ENCODE data around the gene RASD1. TPM values are rescaled to one million over a fixed set of nuclear protein-coding genes. Genes with fewer than 3 reads are reported as not detected.
A peak's percentile ranks its signal among the peaks of the same experiment; 100 is the strongest.

RASD1 gene
- total RNA-seq, 1 donor from 2014 or later, result 5.6 TPM

DNA sequence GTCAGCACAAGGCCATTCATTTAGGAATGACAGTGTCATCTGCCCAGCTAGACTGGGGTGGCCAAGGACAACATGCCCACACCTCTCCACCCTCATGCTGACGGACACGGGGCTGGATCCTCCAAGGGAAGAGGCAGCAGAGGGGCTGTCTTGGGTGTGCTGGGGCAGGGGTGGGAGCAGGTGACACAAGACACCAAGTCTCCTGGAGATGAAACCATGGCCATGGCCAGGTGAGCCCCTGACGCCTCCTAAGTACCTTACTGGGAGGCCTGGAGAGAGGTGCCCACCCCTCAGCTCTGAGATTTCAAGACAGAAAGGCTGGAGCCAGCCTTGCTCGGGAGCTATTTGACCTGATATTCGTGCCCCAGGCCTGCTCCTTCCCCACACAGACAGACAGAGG lies 9.0 kb upstream of the RASD1 start:
- TF ChIP-seq, protein P1, sequence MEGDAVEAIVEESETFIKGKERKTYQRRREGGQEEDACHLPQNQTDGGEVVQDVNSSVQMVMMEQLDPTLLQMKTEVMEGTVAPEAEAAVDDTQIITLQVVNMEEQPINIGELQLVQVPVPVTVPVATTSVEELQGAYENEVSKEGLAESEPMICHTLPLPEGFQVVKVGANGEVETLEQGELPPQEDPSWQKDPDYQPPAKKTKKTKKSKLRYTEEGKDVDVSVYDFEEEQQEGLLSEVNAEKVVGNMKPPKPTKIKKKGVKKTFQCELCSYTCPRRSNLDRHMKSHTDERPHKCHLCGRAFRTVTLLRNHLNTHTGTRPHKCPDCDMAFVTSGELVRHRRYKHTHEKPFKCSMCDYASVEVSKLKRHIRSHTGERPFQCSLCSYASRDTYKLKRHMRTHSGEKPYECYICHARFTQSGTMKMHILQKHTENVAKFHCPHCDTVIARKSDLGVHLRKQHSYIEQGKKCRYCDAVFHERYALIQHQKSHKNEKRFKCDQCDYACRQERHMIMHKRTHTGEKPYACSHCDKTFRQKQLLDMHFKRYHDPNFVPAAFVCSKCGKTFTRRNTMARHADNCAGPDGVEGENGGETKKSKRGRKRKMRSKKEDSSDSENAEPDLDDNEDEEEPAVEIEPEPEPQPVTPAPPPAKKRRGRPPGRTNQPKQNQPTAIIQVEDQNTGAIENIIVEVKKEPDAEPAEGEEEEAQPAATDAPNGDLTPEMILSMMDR (IDR thresholded peaks at IDR 0.05; ENCODE audit: unreplicated experiment), result no peak
- H3K4me1 Mint-ChIP-seq (ENCODE audit: low read depth), result no peaks in the 10 kb centered on the region
- no peak overlapping the region for H3K27ac Mint-ChIP-seq
- no peak for DNase-seq (ENCODE audit: low spot score, unreplicated experiment)
- no peaks in the 10 kb centered on the region for H3K9me3 Mint-ChIP-seq (ENCODE audit: low read depth)
- H3K4me3 Mint-ChIP-seq (ENCODE audit: low read depth), result no peak overlapping the region
- peaks cover 7% of the 10 kb centered on the region for H3K27me3 Mint-ChIP-seq
- H3K36me3 Mint-ChIP-seq (ENCODE audit: insufficient read depth), result no peaks in the 10 kb centered on the region

DNA sequence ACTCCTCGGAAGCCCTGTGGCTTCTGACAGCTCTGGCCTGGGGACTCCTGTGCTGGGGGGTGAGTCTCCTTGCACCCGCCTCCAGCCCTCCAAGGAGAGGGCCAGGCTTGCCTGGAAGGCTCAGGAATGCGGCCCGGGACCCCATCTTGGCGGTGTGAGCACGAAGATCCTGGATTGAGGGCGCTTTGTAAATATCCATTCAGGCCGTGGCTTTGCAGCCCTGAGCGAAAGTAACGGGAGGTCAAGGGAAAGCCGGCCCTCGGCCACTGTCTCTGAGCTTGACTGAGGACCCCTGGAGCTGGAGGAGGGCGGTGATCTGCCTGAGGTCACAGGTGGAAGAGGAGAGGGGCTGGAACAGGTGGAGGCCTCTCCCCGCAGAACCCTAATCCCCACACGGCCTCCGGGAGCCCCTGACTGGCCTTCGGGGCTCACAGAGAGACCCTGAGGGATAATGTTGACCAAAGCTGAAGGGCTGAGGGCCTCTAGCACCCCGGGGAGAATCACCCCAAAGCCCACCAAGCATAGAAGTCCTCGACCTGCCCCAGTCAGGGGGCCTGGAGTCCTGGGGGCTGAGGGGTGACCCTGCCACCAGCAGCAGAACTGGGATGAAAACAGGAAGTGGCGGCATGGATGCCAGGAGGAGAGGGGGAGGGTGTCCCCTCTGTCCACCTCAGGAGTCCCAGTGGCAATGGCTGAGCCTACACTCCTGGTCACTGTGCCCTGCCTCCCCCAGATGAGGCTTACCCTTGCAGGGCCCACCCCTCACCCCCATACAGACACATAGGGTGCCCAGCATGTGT lies 8.3 kb upstream of the RASD1 start:
- Mint-ChIP-seq H3K4me3 (ENCODE audit: low read depth) (no peak overlapping the region), H3K4me1 (ENCODE audit: low read depth) (no peaks in the 10 kb centered on the region), H3K36me3 (ENCODE audit: insufficient read depth) (no peaks in the 10 kb centered on the region), H3K9me3 (ENCODE audit: low read depth) (no peaks in the 10 kb centered on the region), H3K27me3 (peaks cover 7% of the 10 kb centered on the region), H3K27ac (no peak overlapping the region)
- no peak for DNase-seq (ENCODE audit: low spot score, unreplicated experiment)
- TF ChIP-seq, protein P1 (IDR thresholded peaks at IDR 0.05; ENCODE audit: unreplicated experiment), result no peak

DNA sequence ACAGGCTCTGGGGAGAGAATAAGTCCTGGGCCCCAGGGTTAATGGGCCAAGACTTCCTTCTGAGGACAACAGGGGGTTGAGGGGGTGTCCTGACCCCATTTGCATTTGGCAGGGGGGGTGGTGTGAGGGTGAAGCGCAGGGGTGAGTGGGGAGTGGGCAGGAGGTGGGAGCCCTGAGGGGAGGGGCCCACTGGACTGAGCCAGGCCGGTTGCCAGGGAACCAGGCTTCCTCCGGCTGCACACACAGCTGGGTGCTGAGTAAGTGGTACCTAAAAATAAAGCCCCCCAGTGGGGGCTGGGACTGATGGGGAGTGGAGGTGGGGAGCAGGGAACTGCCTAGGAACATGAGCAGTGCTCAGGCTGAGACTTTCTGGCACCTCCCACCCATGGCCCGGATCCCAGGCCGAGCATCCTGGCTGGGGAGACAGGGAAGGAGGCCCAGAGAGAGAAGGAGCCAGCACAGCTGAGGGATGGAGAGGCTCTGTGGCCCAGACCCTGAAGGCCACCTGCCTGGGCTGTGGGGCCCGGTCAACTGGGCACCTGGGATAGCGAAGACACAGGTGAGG lies 7.5 kb upstream of the RASD1 start:
- no peaks in the 10 kb centered on the region for H3K9me3 Mint-ChIP-seq (ENCODE audit: low read depth)
- TF ChIP-seq, protein P1 (IDR thresholded peaks at IDR 0.05; ENCODE audit: unreplicated experiment), result no peak
- H3K4me3 Mint-ChIP-seq (ENCODE audit: low read depth), result no peak overlapping the region
- DNase-seq (ENCODE audit: low spot score, unreplicated experiment), result no peak
- no peaks in the 10 kb centered on the region for H3K4me1 Mint-ChIP-seq (ENCODE audit: low read depth)
- H3K27me3 Mint-ChIP-seq, result peaks cover 11% of the 10 kb centered on the region
- H3K36me3 Mint-ChIP-seq (ENCODE audit: insufficient read depth), result no peaks in the 10 kb centered on the region
- no peak overlapping the region for H3K27ac Mint-ChIP-seq

DNA sequence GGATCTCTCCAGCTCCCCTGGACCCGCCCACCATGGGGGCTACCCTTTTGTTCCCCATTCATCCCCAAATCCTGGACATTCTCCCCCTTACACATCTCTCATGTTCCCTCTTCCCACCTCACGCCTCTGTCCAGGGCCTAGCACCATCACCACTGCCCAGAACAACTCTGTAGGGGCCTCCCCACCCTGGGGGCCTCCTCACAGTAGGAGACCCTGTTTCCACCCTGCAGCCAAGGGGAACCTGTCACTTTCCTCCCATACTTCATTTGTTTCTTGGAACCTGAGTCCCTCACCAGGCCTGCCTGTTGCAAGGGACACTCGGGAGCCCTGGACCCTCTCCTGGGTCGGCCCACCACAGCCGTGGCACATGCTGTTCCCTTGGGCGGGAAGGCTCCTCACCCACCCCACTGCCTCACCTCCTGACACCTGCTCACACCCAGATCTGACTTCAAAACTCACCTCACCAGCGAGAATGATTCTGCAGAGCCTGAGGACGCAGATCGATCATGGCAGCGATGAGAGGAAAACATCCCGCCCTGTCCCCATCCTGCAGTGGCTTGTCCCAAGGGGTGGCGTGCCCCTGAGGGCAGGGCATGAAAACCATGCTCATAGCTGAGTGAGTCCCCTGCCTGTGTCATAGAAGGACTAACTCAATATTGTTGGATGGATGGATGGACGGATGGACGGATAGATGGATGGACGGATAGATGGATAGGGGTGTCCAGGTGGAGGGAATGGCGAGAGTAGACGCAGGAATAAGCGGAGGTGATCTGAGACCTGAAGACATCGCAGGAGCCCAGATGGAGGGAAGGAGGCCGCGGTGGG lies 6.8 kb upstream of the RASD1 start:
- TF ChIP-seq, protein P1 (IDR thresholded peaks at IDR 0.05; ENCODE audit: unreplicated experiment), result no peak
- H3K36me3 Mint-ChIP-seq (ENCODE audit: insufficient read depth), result no peaks in the 10 kb centered on the region
- no peaks in the 10 kb centered on the region for H3K4me1 Mint-ChIP-seq (ENCODE audit: low read depth)
- DNase-seq (ENCODE audit: low spot score, unreplicated experiment), result no peak
- peaks cover 11% of the 10 kb centered on the region for H3K27me3 Mint-ChIP-seq
- no peaks in the 10 kb centered on the region for H3K9me3 Mint-ChIP-seq (ENCODE audit: low read depth)
- no peak overlapping the region for H3K27ac Mint-ChIP-seq
- no peak overlapping the region for H3K4me3 Mint-ChIP-seq (ENCODE audit: low read depth)

DNA sequence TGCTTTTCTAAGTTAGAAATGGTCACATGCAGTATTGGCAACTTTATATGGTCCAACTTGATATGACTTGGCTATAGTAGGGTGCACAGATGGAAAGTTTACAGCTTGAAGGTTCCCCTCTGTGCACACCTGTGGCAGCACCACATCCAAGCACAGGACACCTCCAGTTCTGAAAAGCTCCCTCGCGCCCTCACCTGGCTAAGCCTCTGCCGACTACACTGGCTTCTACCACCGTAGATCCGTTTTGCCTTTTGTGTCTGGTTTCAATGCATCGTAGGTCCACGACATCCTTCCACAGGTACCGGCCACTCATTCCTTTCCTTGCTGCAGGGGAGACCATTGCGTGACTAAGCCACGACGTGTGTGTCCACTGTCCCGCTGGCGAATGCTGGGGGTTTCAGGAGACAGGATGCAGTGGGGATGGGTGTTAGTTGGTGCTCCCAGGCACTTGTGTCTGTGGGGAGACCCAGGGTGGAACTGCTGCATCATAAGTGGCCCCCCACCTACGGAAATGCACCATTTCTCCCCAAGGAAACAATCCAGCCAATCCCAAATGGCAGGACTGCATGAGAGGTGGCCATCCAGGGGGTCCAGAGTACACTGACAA lies 4.9 kb upstream of the RASD1 start:
- Mint-ChIP-seq H3K36me3 (ENCODE audit: insufficient read depth) (no peaks in the 10 kb centered on the region), H3K4me3 (ENCODE audit: low read depth) (no peak overlapping the region)
- TF ChIP-seq, protein P1 (IDR thresholded peaks at IDR 0.05; ENCODE audit: unreplicated experiment), result peak; percentile 48

More for the DNA sequence above, 4.9 kb upstream of the RASD1 start:
- H3K27ac Mint-ChIP-seq, result no peak overlapping the region
- peaks cover 11% of the 10 kb centered on the region for H3K27me3 Mint-ChIP-seq
- no peak for DNase-seq (ENCODE audit: low spot score, unreplicated experiment)
- no peaks in the 10 kb centered on the region for H3K9me3 Mint-ChIP-seq (ENCODE audit: low read depth)
- no peaks in the 10 kb centered on the region for H3K4me1 Mint-ChIP-seq (ENCODE audit: low read depth)

All from progenitor cell of endocrine pancreas (in vitro differentiated cells).